Lower leg skin (tissue), 4 donors: Measurements from ENCODE around the gene ORC1. TPM values are rescaled to one million over a fixed set of nuclear protein-coding genes. Genes with fewer than 3 reads are reported as not detected.

ENCODE experiments used
- DNase-seq, 2 donors: peaks; one replicate each; pipeline ENCODE4 v3.0.0-alpha.2; 2019; ENCODE audit warnings: low spot score in 2 of 2
- H3K4me3 ChIP-seq: fragments of 200-600 bp; sonication (generic); 2 replicates; pipeline ENCODE4 v1.5.1; 2017; ENCODE audit warnings: mild to moderate bottlenecking, low read depth; ENCODE audit not compliant: poor library complexity, severe bottlenecking
- POLR2A ChIP-seq, 2 donors: fragments of 450-650 bp; IDR thresholded peaks; one replicate each; pipeline ENCODE4 v1.6.1; 2016 to 2017; ENCODE audit warnings: antibody characterized with exemption in 2 of 2, mild to moderate bottlenecking in 1 of 2, moderate library complexity in 1 of 2
- WGBS, 2 donors: methylation state at CpG; one replicate each; pipeline ENCODE4 v1.1.5; 2018; 5-methylcytosine and 5-hydroxymethylcytosine counted together
- intact Hi-C: fragments of 100-400 bp; cut with DNase I; formaldehyde crosslinking; loops from one replicate; pipeline ENCODE4 v1.15.0; 2023; ENCODE audit warnings: low total_unique reads
- total RNA-seq, 4 donors: library from RNA; depleted of rRNA; stranded (reverse); fragments of >200 nt; gene quantifications; one replicate each; pipeline ENCODE4 v1.1.0, GENCODE V29; 2016
- TF ChIP-seq, protein P1 (sequence below), 3 donors: fragments of 450-650 bp; IDR thresholded peaks; one replicate each; pipeline ENCODE4 v1.5.1; 2016; ENCODE audit warnings: antibody characterized with exemption in 3 of 3, mild to moderate bottlenecking in 3 of 3, moderate library complexity in 2 of 3

The ORC1 gene
- total RNA-seq, 4 donors from 2014 or later: 0.29 to 1.3 (median 0.72) TPM

DNA sequence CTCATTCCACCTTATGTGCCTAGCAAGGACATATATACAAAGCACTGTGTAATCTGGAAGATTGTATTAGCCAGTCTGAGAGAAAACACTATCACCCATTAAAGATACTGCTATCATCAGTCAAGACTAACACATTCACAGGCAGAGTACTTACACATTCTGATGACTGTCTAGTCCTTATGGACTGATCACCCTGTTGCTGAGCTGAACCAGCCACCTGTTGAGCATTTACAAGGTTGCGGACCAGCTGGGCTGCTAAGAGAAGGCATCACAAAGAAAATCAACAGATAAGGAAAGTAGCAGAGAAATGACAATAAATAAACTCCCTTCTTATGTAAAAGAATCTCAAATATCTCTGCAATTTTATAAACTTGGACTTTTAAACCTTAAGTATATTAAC is 31.0 kb upstream of the ORC1 start:
- DNase-seq: no peak
- no peak overlapping the region for H3K4me3 ChIP-seq
- 89 to 100% methylated on average over 1 of the region's 1 CpG for whole genome bisulfite sequencing, 2 donors
- intact Hi-C loops: no loop called here
- TF ChIP-seq, protein P1, sequence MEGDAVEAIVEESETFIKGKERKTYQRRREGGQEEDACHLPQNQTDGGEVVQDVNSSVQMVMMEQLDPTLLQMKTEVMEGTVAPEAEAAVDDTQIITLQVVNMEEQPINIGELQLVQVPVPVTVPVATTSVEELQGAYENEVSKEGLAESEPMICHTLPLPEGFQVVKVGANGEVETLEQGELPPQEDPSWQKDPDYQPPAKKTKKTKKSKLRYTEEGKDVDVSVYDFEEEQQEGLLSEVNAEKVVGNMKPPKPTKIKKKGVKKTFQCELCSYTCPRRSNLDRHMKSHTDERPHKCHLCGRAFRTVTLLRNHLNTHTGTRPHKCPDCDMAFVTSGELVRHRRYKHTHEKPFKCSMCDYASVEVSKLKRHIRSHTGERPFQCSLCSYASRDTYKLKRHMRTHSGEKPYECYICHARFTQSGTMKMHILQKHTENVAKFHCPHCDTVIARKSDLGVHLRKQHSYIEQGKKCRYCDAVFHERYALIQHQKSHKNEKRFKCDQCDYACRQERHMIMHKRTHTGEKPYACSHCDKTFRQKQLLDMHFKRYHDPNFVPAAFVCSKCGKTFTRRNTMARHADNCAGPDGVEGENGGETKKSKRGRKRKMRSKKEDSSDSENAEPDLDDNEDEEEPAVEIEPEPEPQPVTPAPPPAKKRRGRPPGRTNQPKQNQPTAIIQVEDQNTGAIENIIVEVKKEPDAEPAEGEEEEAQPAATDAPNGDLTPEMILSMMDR (IDR thresholded peaks at IDR 0.05): no peak
- TF ChIP-seq POLR2A (IDR thresholded peaks at IDR 0.05): no peak

DNA sequence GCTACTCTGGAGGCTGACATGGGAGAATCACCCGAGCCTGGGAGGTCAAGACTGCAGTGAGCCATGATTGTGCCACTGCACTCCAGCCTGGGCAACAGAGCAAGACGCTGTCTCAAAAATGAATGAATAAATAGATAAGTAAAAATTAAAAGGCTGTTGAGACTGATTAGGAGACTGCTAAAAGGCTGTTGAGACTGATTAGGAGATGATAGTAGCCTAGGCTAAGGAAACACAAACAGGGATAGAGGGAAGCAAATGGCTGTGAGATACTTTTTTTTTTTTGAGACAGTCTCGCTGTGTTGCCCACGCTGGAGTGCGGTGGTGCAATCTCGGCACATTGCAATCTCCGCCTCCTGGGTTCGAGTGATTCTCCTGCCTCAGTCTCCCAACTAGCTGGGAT is 28.6 kb upstream of the ORC1 start:
- TF ChIP-seq, protein P1 (IDR thresholded peaks at IDR 0.05): no peak
- no peak for TF ChIP-seq POLR2A (IDR thresholded peaks at IDR 0.05)
- H3K4me3 ChIP-seq: no peak overlapping the region
- 92 to 94% methylated on average over 8 of the region's 8 CpGs for WGBS, 2 donors
- no peak for DNase-seq
- intact Hi-C loops: no loop called here

DNA sequence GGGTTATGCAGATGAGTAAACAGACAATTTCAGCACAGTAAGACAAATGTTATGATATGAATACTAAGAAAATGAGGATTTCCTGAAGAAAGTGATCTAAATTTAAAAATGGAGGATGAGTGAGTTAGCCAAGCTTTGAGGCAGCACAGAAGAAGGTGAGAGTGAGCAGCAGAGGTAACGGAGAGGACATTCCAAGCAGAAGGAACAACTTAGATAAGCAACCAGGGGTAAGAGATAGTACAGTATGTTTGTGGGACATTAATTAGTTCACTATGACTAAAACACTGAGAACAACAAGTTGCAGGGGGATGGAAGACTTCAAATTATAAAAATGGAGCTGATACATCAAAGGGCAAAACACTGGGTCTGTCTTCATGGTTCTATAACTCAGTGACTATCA is 22.9 kb upstream of the ORC1 start:
- WGBS, 2 donors: 95 to 100% methylated on average over 1 of the region's 1 CpG

DNA sequence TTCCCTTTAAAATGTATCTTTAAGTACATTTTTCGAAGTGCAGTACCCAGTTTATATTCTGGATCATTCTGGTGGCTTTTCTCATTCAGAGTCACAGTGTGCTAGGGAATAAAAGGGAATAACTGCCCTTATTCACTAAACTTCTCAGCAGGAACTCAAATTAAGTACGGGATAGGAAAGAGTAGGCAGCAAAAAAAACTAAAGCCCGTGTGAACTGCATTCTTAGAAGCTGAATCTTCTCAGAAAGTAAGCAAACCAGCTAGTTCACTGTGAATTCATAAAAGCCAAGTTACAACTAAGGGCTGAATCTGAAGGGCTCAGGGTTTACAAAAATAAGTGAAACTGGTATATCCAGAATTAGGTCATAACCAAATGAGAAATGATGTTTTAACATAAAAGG is 22.1 kb upstream of the ORC1 start:
- DNase-seq: no peak
- WGBS, 2 donors: 68 to 77% methylated on average over 3 of the region's 3 CpGs
- H3K4me3 ChIP-seq: no peak overlapping the region
- TF ChIP-seq, protein P1 (IDR thresholded peaks at IDR 0.05): no peak
- intact Hi-C loops: loop anchor here (5.0 kb wide), 1 partner anchor 1489 kb away; no protein-coding TSS in a partner anchor

More for the DNA sequence above, 22.9 kb upstream of the ORC1 start:
- H3K4me3 ChIP-seq: no peak overlapping the region
- TF ChIP-seq, protein P1 (IDR thresholded peaks at IDR 0.05): no peak
- no peak for TF ChIP-seq POLR2A (IDR thresholded peaks at IDR 0.05)
- DNase-seq: no peak
- intact Hi-C loops: loop anchor here (5.0 kb wide), 1 partner anchor 1490 kb away; no protein-coding TSS in a partner anchor

DNA sequence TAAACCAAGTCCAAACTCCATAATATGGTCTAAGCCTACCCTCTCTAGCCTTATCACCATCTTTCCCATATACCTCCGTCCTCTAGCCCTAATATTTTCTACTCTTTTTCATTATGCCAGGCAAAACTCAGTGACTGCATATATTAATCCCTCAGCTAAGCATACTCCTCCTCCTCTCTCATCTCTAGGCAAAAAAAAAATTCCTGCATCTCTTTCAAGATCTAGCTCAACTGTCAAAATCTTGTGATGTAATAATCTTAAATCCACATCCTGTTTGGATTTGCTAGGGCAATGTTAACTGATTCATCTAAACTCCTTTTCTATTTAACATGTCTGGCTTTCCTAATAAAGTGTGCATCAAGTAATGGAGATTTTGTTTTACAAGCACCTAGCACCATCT is 20.6 kb upstream of the ORC1 start:
- H3K4me3 ChIP-seq: no peak overlapping the region
- no peak for TF ChIP-seq POLR2A (IDR thresholded peaks at IDR 0.05)
- TF ChIP-seq, protein P1 (IDR thresholded peaks at IDR 0.05): no peak
- intact Hi-C loops: loop anchor here (5.0 kb wide), 1 partner anchor 1488 kb away; no protein-coding TSS in a partner anchor
- 97 to 100% methylated on average over 1 of the region's 1 CpG for WGBS, 2 donors
- no peak for DNase-seq

DNA sequence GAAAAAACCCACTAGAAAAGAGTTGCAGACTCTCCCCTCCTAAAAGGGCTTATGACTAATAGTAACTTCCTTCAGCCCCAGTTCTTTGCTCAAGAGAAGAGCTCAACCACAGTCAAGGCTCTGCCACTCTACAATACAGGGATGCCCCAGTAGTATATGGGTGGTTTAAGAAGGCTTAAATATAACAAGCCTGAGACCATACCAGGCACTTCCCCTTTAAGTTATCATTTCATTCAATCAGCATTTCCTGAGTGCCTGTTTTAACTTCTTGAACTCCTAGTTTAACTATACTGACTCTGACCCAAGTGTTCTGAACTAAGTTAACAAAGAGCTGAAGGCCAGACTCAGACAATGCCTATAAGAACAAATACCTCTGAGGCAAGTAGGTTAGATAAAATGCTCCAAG is 20.0 kb upstream of the ORC1 start:
- intact Hi-C loops: no loop called here
- DNase-seq: no peak
- TF ChIP-seq, protein P1 (IDR thresholded peaks at IDR 0.05): no peak
- no peak for TF ChIP-seq POLR2A (IDR thresholded peaks at IDR 0.05)
- no peak overlapping the region for H3K4me3 ChIP-seq
